ENCODE data around the gene PLEKHA4. TPM values are rescaled to one million over a fixed set of nuclear protein-coding genes. Genes with fewer than 3 reads are reported as not detected.
A peak's percentile ranks its signal among the peaks of the same experiment; 100 is the strongest.

PLEKHA4 gene
- total and polyA plus RNA-seq, 9 of the 15 experiments (the other 6 are each of a cell fraction or from before 2014, with no cell fraction given) = 0.07 to 30.8 (median 11.4) TPM

GRCh38 chr19:48807590-48808308, 60.7 kb downstream of the PLEKHA4 start (continued):
- TF ChIP-seq ZFP91 (CRISPR knock-in tag; IDR thresholded peaks at IDR 0.05) (no peak), MAFF (IDR thresholded peaks at IDR 0.05; ENCODE audit: low read length) (no peak), ZNF511 (CRISPR knock-in tag; IDR thresholded peaks at IDR 0.05) (no peak), RFX1 (IDR thresholded peaks at IDR 0.05) (peak; percentile 83; the same call in 1 of the 2 replicates), MYNN (IDR thresholded peaks at IDR 0.05) (peak; percentile 95), MYNN (CRISPR knock-in tag; IDR thresholded peaks at IDR 0.05) (no peak), ZNF12 (CRISPR knock-in tag; IDR thresholded peaks at IDR 0.05) (no peak), CREM (IDR thresholded peaks at IDR 0.05; ENCODE audit: low read depth) (no peak), ZFX (CRISPR knock-in tag; IDR thresholded peaks at IDR 0.05) (0 out of 2 replicates have a peak, but pooled peaks have one; percentile 36), ZSCAN32 (CRISPR knock-in tag; IDR thresholded peaks at IDR 0.05) (no peak), MIER1 (IDR thresholded peaks at IDR 0.05; ENCODE audit: low read depth) (no peak), HMGN3 (IDR thresholded peaks at IDR 0.05; ENCODE audit: borderline replicate concordance, extremely low read depth, insufficient read length, low read depth, low read length) (no peak), ZNF384 (IDR thresholded peaks at IDR 0.05; ENCODE audit: low read depth, low read length) (no peak), CBFB (CRISPR knock-in tag; IDR thresholded peaks at IDR 0.05) (peak; percentile 44; the same call in 1 of the 2 replicates), ELK3 (CRISPR knock-in tag; IDR thresholded peaks at IDR 0.05) (no peak), ZBTB12 (CRISPR knock-in tag; IDR thresholded peaks at IDR 0.05) (no peak), MECOM (CRISPR knock-in tag; IDR thresholded peaks at IDR 0.05) (no peak), ZNF609 (CRISPR knock-in tag; IDR thresholded peaks at IDR 0.05; ENCODE audit: borderline replicate concordance) (no peak), WHSC1 (IDR thresholded peaks at IDR 0.05; ENCODE audit: low read length) (no peak), NFIC (IDR thresholded peaks at IDR 0.05) (no peak), LARP7 (IDR thresholded peaks at IDR 0.05) (no peak)
